WERI-Rb-1 (cell line): Measurements from ENCODE around the gene MANEAL.

Experiments used
- DNase-seq: peaks from one replicate; pipeline ENCODE4 v3.0.0-alpha.2; 2020
- H3K27ac ChIP-seq: fragments of 250-450 bp; sonication (Bioruptor Pico); 2 replicates; pipeline ENCODE4 v1.5.1; 2020; ENCODE audit warnings: mild to moderate bottlenecking, moderate library complexity
- H3K27me3 ChIP-seq: fragments of 250-450 bp; sonication (Bioruptor Pico); 2 replicates; pipeline ENCODE4 v1.5.1; 2021; ENCODE audit warnings: mild to moderate bottlenecking, low read depth, moderate library complexity; ENCODE audit not compliant: insufficient read depth, severe bottlenecking
- H3K36me3 ChIP-seq: fragments of 250-450 bp; sonication (Bioruptor Pico); 2 replicates; pipeline ENCODE4 v1.5.1; 2020; ENCODE audit warnings: mild to moderate bottlenecking, moderate library complexity
- H3K4me3 ChIP-seq: 2 replicates; pipeline ENCODE4 v1.5.1; 2011; ENCODE audit warnings: low read depth, mild to moderate bottlenecking, control low read depth, low read length
- H3K9me3 ChIP-seq: fragments of 250-450 bp; sonication (Bioruptor Pico); 2 replicates; pipeline ENCODE4 v1.5.1; 2021; ENCODE audit warnings: mild to moderate bottlenecking, moderate library complexity; ENCODE audit not compliant: severe bottlenecking
- TF ChIP-seq, protein P1 (sequence below): IDR thresholded peaks from 2 replicates; pipeline ENCODE4 v1.5.1; 2011; ENCODE audit warnings: low read depth, mild to moderate bottlenecking, control low read depth, inconsistent platforms, low read length

Gene MANEAL

DNA sequence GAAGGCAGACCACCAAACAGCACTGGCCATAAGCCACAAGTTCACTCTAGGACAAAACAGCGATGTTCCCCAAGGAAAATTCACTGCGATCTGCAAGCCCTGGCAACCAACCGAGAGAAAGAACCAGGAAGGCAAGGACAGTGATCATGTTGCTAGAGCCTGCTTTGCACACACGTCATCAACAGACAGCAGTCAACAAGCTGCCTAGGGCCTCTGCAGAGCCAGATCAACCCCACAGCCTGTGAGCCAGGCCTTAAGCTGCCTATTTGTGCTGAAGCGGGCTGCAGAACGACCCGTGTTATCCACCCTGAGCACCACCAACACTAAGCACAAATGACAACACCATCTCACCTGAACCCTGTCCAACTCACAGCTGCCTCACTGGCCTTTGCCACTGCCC, 20.6 kb downstream of the MANEAL start:
- H3K4me3 ChIP-seq, result no peak overlapping the region
- H3K36me3 ChIP-seq, result peaks cover 31% of the 10 kb centered on the region
- no peak overlapping the region for H3K27ac ChIP-seq
- H3K9me3 ChIP-seq, result no peaks in the 10 kb centered on the region
- TF ChIP-seq, protein P1, sequence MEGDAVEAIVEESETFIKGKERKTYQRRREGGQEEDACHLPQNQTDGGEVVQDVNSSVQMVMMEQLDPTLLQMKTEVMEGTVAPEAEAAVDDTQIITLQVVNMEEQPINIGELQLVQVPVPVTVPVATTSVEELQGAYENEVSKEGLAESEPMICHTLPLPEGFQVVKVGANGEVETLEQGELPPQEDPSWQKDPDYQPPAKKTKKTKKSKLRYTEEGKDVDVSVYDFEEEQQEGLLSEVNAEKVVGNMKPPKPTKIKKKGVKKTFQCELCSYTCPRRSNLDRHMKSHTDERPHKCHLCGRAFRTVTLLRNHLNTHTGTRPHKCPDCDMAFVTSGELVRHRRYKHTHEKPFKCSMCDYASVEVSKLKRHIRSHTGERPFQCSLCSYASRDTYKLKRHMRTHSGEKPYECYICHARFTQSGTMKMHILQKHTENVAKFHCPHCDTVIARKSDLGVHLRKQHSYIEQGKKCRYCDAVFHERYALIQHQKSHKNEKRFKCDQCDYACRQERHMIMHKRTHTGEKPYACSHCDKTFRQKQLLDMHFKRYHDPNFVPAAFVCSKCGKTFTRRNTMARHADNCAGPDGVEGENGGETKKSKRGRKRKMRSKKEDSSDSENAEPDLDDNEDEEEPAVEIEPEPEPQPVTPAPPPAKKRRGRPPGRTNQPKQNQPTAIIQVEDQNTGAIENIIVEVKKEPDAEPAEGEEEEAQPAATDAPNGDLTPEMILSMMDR, result no peak
- DNase-seq, result peak; percentile 11
- no peaks in the 10 kb centered on the region for H3K27me3 ChIP-seq

DNA sequence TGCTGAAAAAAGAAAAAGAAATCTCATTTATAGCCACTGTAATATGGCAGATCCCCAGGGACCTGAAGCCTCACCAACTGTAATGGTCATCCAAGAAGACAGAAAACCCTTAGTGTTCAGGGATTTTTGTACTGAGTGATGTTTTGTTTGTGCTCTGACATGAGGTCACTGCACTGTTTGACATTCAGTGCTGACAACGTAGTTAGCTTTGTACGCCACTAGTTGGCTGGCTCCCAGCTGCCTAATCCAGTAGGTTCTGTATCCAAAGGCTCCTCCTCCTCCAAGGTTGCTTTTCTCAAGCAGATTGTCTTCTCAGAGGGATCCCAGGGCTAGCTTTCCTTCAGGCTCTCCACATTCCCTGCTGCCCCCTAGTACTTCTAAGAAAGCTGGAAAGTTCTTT, 23.8 kb downstream of the MANEAL start:
- peak; percentile 71 for DNase-seq
- no peak overlapping the region for H3K4me3 ChIP-seq
- TF ChIP-seq, protein P1, result peak; percentile 61
- no peaks in the 10 kb centered on the region for H3K9me3 ChIP-seq
- H3K36me3 ChIP-seq, result peaks cover 46% of the 10 kb centered on the region
- H3K27ac ChIP-seq, result peak overlapping the region; percentile 41
- no peaks in the 10 kb centered on the region for H3K27me3 ChIP-seq

DNA sequence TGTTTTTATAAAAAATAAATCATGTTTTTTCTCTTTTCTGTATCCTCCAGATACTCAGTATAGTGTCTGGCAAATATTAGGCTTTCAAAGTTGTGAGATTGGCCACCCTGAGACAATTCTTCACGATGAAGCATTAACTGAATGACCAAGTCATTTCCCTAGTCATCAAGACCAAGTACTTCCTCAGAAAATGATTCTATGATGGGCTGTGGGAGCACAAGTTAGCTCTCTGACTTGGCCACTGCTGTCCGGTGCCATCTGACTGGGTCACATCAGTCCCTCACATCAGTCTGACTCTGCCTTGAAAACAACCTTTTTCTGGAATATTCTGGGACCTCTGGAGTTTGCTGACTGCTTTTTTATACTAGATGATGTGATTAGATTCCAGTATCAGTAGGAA, 27.8 kb downstream of the MANEAL start:
- TF ChIP-seq, protein P1, result no peak
- DNase-seq, result no peak
- Histone ChIP-seq H3K4me3 (no peak overlapping the region), H3K36me3 (peaks cover 50% of the 10 kb centered on the region), H3K27me3 (no peaks in the 10 kb centered on the region), H3K27ac (no peak overlapping the region), H3K9me3 (no peaks in the 10 kb centered on the region)

DNA sequence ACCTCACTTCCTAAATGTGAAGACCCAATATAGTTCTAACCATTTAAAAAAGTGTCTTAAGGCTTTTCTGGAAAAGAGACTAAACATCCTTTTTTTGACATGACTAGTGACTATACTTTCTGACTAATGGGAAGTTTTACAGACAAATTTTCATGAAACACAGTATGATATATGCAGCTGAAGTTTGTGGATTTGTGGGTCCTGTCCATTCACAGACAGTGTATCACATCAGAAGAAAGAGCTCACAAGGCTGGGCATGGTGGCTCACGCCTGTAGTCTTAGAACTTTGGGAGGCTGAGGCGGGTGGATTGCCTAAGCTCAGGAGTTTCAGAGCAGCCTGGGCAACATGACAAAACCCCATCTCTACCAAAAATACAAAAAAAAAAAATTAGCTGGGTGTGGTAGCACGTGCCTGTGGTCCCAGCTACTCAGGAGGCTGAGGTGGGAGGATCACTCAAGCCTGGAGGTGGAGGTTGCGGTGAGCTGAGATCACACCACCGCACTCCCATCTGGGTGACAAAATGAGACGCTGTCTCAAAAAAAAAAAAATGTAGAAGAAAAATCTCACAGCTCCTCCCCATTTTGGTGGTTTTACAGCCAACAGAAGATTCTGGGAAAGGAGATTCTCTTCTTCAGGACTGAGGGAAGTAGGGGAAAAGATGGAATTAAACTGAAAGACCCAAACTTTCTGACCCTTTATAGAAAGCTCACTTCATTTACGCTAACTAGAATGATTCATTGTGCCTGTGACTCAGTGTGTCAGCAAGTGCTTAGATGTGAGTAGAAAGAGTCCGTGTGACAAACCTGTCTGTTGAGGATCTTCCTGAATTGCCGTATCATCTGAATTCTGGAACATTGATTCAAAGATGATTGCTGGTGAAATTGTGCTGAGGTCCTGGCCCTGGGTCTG, 29.5 kb downstream of the MANEAL start:
- Histone ChIP-seq H3K27me3 (no peaks in the 10 kb centered on the region), H3K36me3 (peaks cover 41% of the 10 kb centered on the region), H3K27ac (no peak overlapping the region), H3K9me3 (no peaks in the 10 kb centered on the region), H3K4me3 (no peak overlapping the region)
- TF ChIP-seq, protein P1, result no peak
- DNase-seq, result no peak

DNA sequence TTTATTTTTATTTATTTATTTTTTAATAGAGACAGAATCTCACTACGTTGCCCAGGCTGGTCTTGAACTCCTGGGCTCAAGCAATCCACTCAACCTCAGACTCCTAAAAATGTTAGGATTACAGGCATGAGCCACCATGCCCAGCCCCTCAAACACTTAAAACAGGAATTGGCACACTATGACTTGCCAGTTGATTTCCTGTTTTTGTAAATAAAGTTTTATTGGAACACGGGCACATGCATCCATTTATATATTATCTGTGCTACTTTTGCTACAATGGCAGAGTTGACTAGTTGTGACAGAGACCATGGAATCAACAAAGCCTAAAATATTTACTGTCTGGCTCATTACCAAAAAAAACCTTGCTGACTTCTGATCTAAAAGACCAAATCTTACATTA, 30.4 kb downstream of the MANEAL start:
- Histone ChIP-seq H3K27ac (no peak overlapping the region), H3K4me3 (no peak overlapping the region), H3K27me3 (no peaks in the 10 kb centered on the region), H3K36me3 (peaks cover 47% of the 10 kb centered on the region), H3K9me3 (no peaks in the 10 kb centered on the region)
- TF ChIP-seq, protein P1, result no peak
- no peak for DNase-seq

DNA sequence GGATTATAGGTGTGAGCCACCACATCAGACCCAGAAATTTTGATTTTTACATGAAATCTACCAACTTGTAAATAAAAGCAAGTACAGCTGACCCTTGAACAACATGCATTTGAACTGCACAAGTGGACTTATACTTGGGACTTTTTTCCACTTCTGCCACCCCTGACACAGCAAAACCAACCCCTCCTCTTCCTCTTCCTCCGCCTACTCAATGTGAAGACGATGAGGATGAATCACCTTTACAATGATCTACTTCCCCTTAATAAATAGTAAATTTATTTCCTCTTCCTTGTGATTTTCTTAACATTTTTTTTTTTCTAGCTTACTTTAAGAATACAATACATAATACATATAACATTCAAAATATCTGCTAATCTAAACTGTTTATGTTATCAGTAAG, 31.9 kb downstream of the MANEAL start:
- TF ChIP-seq, protein P1, result no peak
- Histone ChIP-seq H3K27ac (no peak overlapping the region), H3K36me3 (peaks cover 36% of the 10 kb centered on the region), H3K4me3 (no peak overlapping the region), H3K27me3 (no peaks in the 10 kb centered on the region), H3K9me3 (no peaks in the 10 kb centered on the region)
- no peak for DNase-seq
